Kidney (tissue), 14 donors: ENCODE data around the gene ME3. TPM values are rescaled to one million over a fixed set of nuclear protein-coding genes. Genes with fewer than 3 reads are reported as not detected.
"Not testable (repeated sequence)": the region's sequence is repeated elsewhere in the genome, so short reads cannot be mapped to it uniquely, and the experiment has no call there.

ENCODE experiments used
- DNase-seq, 5 donors: peaks; one replicate each; pipeline ENCODE4 v3.0.0-alpha.2; 2013 to 2020
- FAIRE-seq: peaks from 2 replicates; lab custom pipeline; 2012; peaks lifted over from hg19 to GRCh38; lab: Jason Lieb, UNC
- H3K27ac ChIP-seq, 2 donors: one replicate each; pipeline ENCODE4 v1.7.0; 2013; ENCODE audit warnings: low read depth in 2 of 2, low read length in 2 of 2, inconsistent platforms in 1 of 2
- H3K27me3 ChIP-seq: one replicate; pipeline ENCODE4 v1.7.1; 2013; ENCODE audit warnings: low read length, inconsistent platforms; ENCODE audit not compliant: control insufficient read depth, insufficient read depth
- H3K36me3 ChIP-seq, 3 donors: one replicate each; pipeline versions ENCODE4 v1.7.0 to v1.7.1; 2013; ENCODE audit warnings: low read length in 3 of 3, control low read depth in 1 of 3, inconsistent platforms in 1 of 3; ENCODE audit not compliant: insufficient read depth in 3 of 3, control insufficient read depth in 2 of 3
- H3K4me1 ChIP-seq, 3 donors: one replicate each; pipeline versions ENCODE4 v1.7.0 to v1.7.1; 2013; ENCODE audit warnings: low read length in 3 of 3, inconsistent platforms in 1 of 3, low read depth in 1 of 3; ENCODE audit not compliant: control insufficient read depth in 2 of 3, insufficient read depth in 2 of 3
- H3K4me3 ChIP-seq, 3 donors: one replicate each; pipeline versions ENCODE4 v1.7.0 to v1.8.1; 2013; ENCODE audit warnings: low read length in 3 of 3, control low read depth in 1 of 3, inconsistent platforms in 1 of 3
- H3K9ac ChIP-seq, 3 donors: one replicate each; pipeline versions ENCODE4 v1.7.0 to v1.7.1; 2013; ENCODE audit warnings: low read length in 3 of 3, control low read depth in 1 of 3, inconsistent platforms in 1 of 3
- H3K9me3 ChIP-seq, 3 donors: one replicate each; pipeline versions ENCODE4 v1.7.0 to v1.7.1; 2013; ENCODE audit warnings: low read length in 3 of 3, control low read depth in 1 of 3, inconsistent platforms in 1 of 3; ENCODE audit not compliant: control insufficient read depth in 2 of 3, insufficient read depth in 1 of 3
- intact Hi-C: fragments of 100-400 bp; cut with DNase I; formaldehyde crosslinking; loops from one replicate; pipeline ENCODE4 v1.11.1; 2022
- polyA plus RNA-seq: library from polyadenylated mRNA; stranded (reverse); fragments of 350-450 nt; fragmentation: Illumina TruSeq; extraction: RNeasy Lipid Tissue Mini Kit (QIAGEN cat#74804); gene quantifications from one replicate; pipeline ENCODE4 v1.2.3, GENCODE V29; 2014; ENCODE audit warnings: low read depth, low replicate concordance; ENCODE audit not compliant: insufficient read depth
- total RNA-seq: library from RNA; stranded (reverse); fragmentation: NEBNext Ultra II Directional; extraction: Animal tissue kit (Norgen Biotek cat#: 25700); gene quantifications from one replicate; pipeline ENCODE4 v1.2.1, GENCODE V29; 2021
- TF ChIP-seq, protein P1 (sequence below): IDR thresholded peaks from 3 replicates; pipeline ENCODE4 v1.5.1; 2012; ENCODE audit warnings: mild to moderate bottlenecking, moderate library complexity, borderline replicate concordance; ENCODE audit not compliant: insufficient read depth; ENCODE audit errors: extremely low read depth
- donor health status: control.
- donor health status: control.
- donor health status: control.
- donor health status: control.
- donor health status: control.
- donor health status: DM: yes; HTN: yes; CAD: no.
- donor health status: Normal renal cell carcinoma (clear cell type).

Gene ME3
- total and polyA plus RNA-seq, 2 donors from 2014 or later, result 13.2 to 32.2 TPM

- TF ChIP-seq, protein P1, sequence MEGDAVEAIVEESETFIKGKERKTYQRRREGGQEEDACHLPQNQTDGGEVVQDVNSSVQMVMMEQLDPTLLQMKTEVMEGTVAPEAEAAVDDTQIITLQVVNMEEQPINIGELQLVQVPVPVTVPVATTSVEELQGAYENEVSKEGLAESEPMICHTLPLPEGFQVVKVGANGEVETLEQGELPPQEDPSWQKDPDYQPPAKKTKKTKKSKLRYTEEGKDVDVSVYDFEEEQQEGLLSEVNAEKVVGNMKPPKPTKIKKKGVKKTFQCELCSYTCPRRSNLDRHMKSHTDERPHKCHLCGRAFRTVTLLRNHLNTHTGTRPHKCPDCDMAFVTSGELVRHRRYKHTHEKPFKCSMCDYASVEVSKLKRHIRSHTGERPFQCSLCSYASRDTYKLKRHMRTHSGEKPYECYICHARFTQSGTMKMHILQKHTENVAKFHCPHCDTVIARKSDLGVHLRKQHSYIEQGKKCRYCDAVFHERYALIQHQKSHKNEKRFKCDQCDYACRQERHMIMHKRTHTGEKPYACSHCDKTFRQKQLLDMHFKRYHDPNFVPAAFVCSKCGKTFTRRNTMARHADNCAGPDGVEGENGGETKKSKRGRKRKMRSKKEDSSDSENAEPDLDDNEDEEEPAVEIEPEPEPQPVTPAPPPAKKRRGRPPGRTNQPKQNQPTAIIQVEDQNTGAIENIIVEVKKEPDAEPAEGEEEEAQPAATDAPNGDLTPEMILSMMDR, result no peak
- Histone ChIP-seq H3K9me3 (peaks cover 0 to 3% (median 0%) of the 10 kb centered on the region in 3 donors), H3K4me3 (no peak overlapping the region), H3K36me3 (no peaks in the 10 kb centered on the region), H3K27me3 (no peaks in the 10 kb centered on the region), H3K27ac (no peak overlapping the region), H3K4me1 (no peaks in the 10 kb centered on the region), H3K9ac (no peak overlapping the region)
- DNase-seq (no peak), FAIRE-seq (no peak)
- intact Hi-C loops, result no loop called here
Measured at GRCh38 chr11:86421946-86422345, 250.5 kb downstream of the ME3 start.

DNA sequence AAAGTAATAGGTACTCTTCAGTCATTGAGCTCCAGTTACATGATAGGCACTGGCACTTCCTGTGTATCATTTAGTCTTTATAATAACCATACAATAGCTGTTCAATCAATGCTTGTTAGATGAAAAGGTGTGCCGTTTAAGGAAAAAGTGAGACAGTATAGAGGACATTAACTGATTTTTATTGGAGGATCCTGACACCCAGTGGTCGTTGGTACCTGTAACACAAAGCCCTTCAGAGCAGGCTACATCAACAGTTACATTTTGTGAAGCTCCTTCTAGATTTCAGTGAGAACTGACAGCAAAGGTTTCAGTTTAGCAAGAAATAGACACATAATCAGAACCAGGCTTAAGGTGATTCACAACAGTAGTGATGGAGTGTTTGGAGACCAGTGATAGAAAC, 253.5 kb downstream of the ME3 start:
- Histone ChIP-seq H3K27me3 (no peaks in the 10 kb centered on the region), H3K9me3 (no peaks in the 10 kb centered on the region), H3K4me3 (no peak overlapping the region), H3K9ac (no peak overlapping the region), H3K36me3 (no peaks in the 10 kb centered on the region), H3K27ac (no peak overlapping the region), H3K4me1 (no peaks in the 10 kb centered on the region)
- FAIRE-seq, result no peak
- DNase-seq, result peak in 2 of 5 donors; percentile 10 to 25
- intact Hi-C loops, result no loop called here
- TF ChIP-seq, protein P1, result peak; percentile 5

DNA sequence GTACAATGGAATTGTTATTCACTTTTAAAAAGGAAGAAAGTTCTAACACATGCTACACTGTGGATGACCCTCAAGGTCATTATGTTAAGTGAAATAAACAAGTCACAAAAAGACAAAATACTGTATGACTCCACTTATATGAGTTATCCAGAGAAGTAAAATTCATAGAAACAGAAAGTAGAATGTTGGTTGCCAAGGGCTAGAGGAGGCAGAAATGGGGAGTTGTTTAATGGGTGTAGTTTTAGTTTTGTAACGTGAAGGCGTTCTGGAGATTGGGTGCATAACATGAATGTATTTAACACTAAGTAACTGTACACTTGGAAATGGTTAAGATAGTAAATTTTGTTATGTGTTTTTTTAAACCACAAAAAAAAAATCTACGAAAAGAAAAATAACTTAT, 253.9 kb downstream of the ME3 start:
- intact Hi-C loops, result no loop called here
- Histone ChIP-seq H3K27ac (no peak overlapping the region), H3K27me3 (no peaks in the 10 kb centered on the region), H3K4me3 (no peak overlapping the region), H3K4me1 (no peaks in the 10 kb centered on the region), H3K36me3 (no peaks in the 10 kb centered on the region), H3K9me3 (no peaks in the 10 kb centered on the region), H3K9ac (no peak overlapping the region)
- TF ChIP-seq, protein P1, result no peak
- DNase-seq (no peak), FAIRE-seq (no peak)

GRCh38 chr11:86418106-86418505, 254.3 kb downstream of the ME3 start:
- intact Hi-C loops, result no loop called here
- TF ChIP-seq, protein P1, result no peak

GRCh38 chr11:86416951-86417350, 255.5 kb downstream of the ME3 start:
- H3K9me3 ChIP-seq, H3K4me1 ChIP-seq, DNase-seq, H3K27me3 ChIP-seq, H3K9ac ChIP-seq, FAIRE-seq, H3K4me3 ChIP-seq, H3K36me3 ChIP-seq, H3K27ac ChIP-seq, intact Hi-C loops: not testable (repeated sequence)

More at GRCh38 chr11:86418106-86418505, 254.3 kb downstream of the ME3 start:
- Histone ChIP-seq H3K36me3 (no peaks in the 10 kb centered on the region), H3K4me1 (no peaks in the 10 kb centered on the region), H3K9me3 (no peaks in the 10 kb centered on the region), H3K9ac (no peak overlapping the region), H3K27me3 (no peaks in the 10 kb centered on the region), H3K4me3 (no peak overlapping the region), H3K27ac (no peak overlapping the region)
- DNase-seq, result no peak
- no peak for FAIRE-seq
